ENCODE data around the gene AIFM3.

DNA sequence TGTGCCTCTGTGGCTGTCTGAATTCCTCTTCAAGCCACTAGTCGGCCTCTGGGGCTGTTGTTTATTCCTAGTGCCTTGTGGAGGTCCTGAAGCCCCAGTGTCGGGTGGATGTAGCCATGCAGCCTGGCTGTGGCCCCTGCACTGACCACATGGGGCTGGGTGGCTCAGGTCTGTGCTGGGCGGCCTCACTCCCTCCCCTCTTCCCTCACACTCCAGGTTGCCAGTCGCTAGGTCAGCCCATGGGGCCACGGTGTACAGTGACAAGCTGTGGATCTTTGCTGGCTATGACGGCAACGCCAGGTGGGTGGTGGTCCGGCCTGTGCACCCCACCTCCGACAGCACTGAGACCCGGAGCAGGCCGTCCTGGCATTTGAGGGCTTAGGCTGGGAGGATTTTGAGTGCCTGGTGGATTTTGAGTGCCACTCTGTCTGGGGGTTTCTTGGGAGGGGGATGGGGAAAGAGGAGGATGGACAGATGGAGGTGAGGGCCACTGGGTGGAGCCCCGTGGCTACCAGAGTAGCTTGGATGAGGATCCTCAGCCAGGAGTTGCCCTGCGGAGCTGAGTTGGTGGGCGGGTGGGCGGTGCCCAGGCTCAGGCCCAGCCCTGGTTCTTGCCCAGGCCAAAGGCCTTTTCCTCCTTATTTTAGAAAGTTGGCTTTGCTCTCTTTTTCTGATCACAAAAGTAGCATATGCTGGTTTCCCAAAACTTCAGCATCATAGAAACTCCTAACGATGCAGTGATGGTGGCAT lies 21.7 kb downstream of the AIFM3 start:
- TF ChIP-seq, protein P1, sequence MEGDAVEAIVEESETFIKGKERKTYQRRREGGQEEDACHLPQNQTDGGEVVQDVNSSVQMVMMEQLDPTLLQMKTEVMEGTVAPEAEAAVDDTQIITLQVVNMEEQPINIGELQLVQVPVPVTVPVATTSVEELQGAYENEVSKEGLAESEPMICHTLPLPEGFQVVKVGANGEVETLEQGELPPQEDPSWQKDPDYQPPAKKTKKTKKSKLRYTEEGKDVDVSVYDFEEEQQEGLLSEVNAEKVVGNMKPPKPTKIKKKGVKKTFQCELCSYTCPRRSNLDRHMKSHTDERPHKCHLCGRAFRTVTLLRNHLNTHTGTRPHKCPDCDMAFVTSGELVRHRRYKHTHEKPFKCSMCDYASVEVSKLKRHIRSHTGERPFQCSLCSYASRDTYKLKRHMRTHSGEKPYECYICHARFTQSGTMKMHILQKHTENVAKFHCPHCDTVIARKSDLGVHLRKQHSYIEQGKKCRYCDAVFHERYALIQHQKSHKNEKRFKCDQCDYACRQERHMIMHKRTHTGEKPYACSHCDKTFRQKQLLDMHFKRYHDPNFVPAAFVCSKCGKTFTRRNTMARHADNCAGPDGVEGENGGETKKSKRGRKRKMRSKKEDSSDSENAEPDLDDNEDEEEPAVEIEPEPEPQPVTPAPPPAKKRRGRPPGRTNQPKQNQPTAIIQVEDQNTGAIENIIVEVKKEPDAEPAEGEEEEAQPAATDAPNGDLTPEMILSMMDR (conservative IDR thresholded peaks at IDR 0.05; ENCODE audit: low read length), result no peak
- TF ChIP-seq EZH2phosphoT487 (IDR thresholded peaks at IDR 0.05; ENCODE audit: borderline replicate concordance), result no peak
